ENCODE results near the gene SPTBN1. TPM values are rescaled to one million over a fixed set of nuclear protein-coding genes. Genes with fewer than 3 reads are reported as not detected.

SPTBN1 gene
- total RNA-seq, 4 donors from 2014 or later, result 189 to 423 (median 341) TPM

- intact Hi-C loops (cut with DNase I; ENCODE audit: low total_unique reads), result no loop called here
- Histone ChIP-seq H3K27ac (no peak overlapping the region), H3K4me1 (no peaks in the 10 kb centered on the region), H3K27me3 (no peaks in the 10 kb centered on the region), H3K4me3 (no peak overlapping the region), H3K9me3 (no peaks in the 10 kb centered on the region), H3K36me3 (no peaks in the 10 kb centered on the region)
- DNase-seq, result no peak
- no peak for TF ChIP-seq POLR2A (IDR thresholded peaks at IDR 0.05)
- no peak for TF ChIP-seq CTCF (IDR thresholded peaks at IDR 0.05)
Observed at GRCh38 chr2:54439582-54439981, 16.5 kb upstream of the SPTBN1 start.

GRCh38 chr2:54440050-54440449 lies 16.1 kb upstream of the SPTBN1 start:
- DNase-seq, result no peak
- Histone ChIP-seq H3K4me1 (no peaks in the 10 kb centered on the region), H3K4me3 (no peak overlapping the region), H3K27ac (no peak overlapping the region), H3K36me3 (no peaks in the 10 kb centered on the region), H3K27me3 (no peaks in the 10 kb centered on the region), H3K9me3 (no peaks in the 10 kb centered on the region)
- intact Hi-C loops (cut with DNase I; ENCODE audit: low total_unique reads), result no loop called here
- TF ChIP-seq CTCF (IDR thresholded peaks at IDR 0.05) (no peak), POLR2A (IDR thresholded peaks at IDR 0.05) (no peak)

- H3K4me1 ChIP-seq, result no peaks in the 10 kb centered on the region
- no peak overlapping the region for H3K27ac ChIP-seq
- H3K27me3 ChIP-seq, result no peaks in the 10 kb centered on the region
- H3K9me3 ChIP-seq, result no peaks in the 10 kb centered on the region
- no peak overlapping the region for H3K4me3 ChIP-seq
- no peak for DNase-seq
- TF ChIP-seq CTCF (IDR thresholded peaks at IDR 0.05), result no peak
- no peak for TF ChIP-seq POLR2A (IDR thresholded peaks at IDR 0.05)
- intact Hi-C loops (cut with DNase I; ENCODE audit: low total_unique reads), result no loop called here
- H3K36me3 ChIP-seq, result no peaks in the 10 kb centered on the region
Observed at GRCh38 chr2:54444503-54444902, 11.6 kb upstream of the SPTBN1 start.

GRCh38 chr2:54446122-54446521 lies 10.0 kb upstream of the SPTBN1 start:
- Histone ChIP-seq H3K36me3 (no peaks in the 10 kb centered on the region), H3K4me1 (no peaks in the 10 kb centered on the region), H3K9me3 (no peaks in the 10 kb centered on the region), H3K27ac (no peak overlapping the region), H3K4me3 (no peak overlapping the region), H3K27me3 (no peaks in the 10 kb centered on the region)
- no peak for DNase-seq
- TF ChIP-seq POLR2A (IDR thresholded peaks at IDR 0.05), result no peak
- TF ChIP-seq CTCF (IDR thresholded peaks at IDR 0.05), result no peak
- intact Hi-C loops (cut with DNase I; ENCODE audit: low total_unique reads), result no loop called here

- TF ChIP-seq CTCF (IDR thresholded peaks at IDR 0.05) (no peak), POLR2A (IDR thresholded peaks at IDR 0.05) (no peak)
- intact Hi-C loops (cut with DNase I; ENCODE audit: low total_unique reads), result no loop called here
- no peaks in the 10 kb centered on the region for H3K36me3 ChIP-seq
- H3K4me3 ChIP-seq, result no peak overlapping the region
- H3K27me3 ChIP-seq, result no peaks in the 10 kb centered on the region
- no peak overlapping the region for H3K27ac ChIP-seq
- H3K4me1 ChIP-seq, result no peaks in the 10 kb centered on the region
- DNase-seq, result no peak
- no peaks in the 10 kb centered on the region for H3K9me3 ChIP-seq
Observed at GRCh38 chr2:54446625-54447024, 9.5 kb upstream of the SPTBN1 start.

Measured in uterus (tissue), 4 donors.